ENCODE data around the gene C7. TPM values are rescaled to one million over a fixed set of nuclear protein-coding genes. Genes with fewer than 3 reads are reported as not detected.

C7 gene
- total RNA-seq, 2 donors from 2014 or later = 563 to 985 TPM

DNA sequence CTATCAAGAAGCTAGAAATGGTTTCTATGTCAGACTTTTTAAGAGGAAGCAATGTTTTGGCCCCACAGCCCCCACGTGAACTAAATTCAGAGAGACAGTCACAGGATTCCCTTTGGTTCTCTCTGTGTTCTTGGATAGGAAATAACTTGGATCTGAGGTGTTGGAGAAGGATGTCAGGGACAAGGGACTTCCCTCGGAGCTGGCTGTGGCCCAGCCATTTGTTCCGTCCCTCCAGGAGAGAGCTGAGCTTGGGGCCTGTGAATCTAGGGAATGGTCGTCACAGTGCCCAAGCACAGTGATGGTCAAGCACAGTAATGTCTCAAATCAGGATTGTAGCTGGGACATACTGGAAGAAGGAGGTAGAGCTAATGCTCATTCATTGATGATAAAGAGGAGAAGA lies 2.0 kb downstream of the C7 start:
- intact Hi-C loops (cut with DNase I) = no loop called here
- no peak for DNase-seq (ENCODE audit: low spot score)

DNA sequence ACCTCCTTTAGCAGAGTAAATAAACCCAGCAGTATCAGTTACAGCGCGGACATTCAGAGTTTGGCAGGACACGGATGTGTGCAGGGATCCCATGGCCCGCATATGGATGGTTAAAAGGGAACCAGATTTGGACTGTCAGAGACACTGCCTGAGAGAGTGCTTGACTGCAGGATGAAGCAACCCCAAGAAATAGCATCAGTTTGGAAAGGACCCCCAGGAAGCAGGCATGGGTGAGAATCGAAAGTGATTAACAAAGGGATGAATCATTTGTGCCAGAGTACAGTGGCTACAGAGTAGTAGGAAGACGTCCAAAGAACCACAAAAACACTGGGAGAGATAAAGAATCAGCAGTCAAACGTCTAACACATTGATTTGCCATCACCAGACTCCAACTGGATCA lies 5.5 kb downstream of the C7 start:
- intact Hi-C loops (cut with DNase I) = no loop called here
- DNase-seq (ENCODE audit: low spot score) = no peak

DNA sequence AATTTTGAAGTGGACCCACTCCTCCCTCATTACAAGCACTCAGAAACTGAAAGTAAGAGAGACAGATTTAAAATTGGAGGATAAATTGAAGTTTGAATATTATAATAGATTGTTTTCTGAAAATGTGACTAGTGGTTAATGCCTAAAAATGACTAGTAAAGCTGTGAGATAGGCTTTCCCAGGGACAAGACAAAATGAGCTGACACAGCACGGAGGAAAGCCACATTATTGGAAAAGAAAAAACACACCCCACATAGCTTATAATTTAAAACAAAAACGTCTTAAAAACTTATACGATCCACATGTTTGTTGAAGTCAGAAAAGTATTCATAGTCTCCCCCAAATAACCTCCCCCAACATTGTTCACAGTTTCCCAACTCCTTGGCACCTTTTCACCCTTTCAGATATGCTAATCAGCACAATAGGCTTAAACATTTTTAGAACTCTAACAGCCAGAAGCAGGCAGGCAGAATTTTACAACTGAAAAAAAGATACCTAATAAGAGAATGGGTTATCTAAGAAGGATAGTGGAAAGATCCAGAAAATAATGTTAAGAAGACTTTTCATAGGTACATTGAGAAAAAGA lies 6.1 kb downstream of the C7 start:
- DNase-seq (ENCODE audit: low spot score) = no peak

DNA sequence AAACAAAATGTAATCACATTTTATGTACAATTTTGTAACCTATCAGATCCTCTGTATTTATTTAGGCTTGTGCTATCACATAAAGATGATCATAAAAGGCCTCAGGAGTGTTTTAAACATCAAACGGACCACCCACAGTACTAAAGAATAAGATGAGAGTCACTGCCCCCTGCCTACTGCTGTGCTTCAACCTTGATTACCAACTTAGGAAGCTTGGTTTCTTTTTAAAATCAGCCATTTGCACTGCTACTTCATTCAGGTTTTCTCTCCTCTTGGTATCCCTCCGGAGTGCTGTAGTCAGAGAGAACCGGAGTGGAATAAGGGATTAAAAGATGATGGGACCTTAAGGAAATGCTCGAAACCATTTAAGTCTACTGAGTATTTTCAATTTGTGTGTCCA lies 6.9 kb downstream of the C7 start:
- intact Hi-C loops (cut with DNase I) = no loop called here
- no peak for DNase-seq (ENCODE audit: low spot score)

More for the DNA sequence above, 6.1 kb downstream of the C7 start:
- intact Hi-C loops (cut with DNase I) = no loop called here

DNA sequence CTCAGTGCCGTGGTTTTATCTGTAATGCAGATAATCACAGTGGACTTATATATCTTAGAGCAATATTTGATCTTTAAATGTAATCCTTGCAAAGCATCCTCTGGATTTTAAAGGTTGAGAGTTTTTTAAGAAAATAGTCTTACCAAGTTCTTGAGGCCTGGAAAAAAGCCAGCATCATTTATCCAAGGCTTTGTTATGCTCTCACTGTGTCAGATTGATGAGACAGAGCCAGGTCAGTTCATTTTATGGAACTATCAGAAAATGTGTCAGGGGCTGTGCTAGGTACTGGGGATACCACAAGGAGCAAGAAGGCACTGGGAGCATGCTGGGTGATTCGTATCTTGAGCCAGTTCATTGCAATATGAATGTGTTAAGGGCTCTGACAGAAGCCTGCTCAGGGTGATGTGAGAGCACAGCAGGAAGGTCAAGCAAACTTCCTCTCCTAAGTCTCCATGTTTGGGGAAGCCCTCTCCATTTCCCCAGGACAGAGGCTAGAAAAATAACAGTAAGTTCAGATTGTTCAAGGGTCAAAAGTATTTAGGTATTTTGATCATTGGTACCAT lies 19.7 kb downstream of the C7 start:
- intact Hi-C loops (cut with DNase I) = no loop called here
- DNase-seq (ENCODE audit: low spot score) = no peak

DNA sequence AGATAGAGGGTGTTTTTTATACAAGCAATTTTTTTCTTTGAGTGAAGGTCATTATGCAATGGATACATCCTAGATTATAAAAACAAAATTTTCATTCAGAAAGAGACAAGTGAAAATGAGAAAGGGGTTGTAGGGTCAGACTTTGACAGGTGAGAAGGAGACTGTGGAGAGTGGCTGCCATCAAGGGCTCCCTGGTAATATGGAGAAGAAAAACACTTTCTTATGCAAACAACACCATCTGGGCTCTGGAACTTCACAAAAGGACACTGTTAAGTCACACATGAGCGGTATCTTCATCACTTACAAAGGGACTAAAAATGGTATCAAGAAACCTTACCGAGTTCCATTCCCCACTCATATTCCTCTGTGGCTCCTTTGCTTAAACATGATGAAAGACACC lies 23.5 kb downstream of the C7 start:
- no peak for DNase-seq (ENCODE audit: low spot score)
- intact Hi-C loops (cut with DNase I) = no loop called here

DNA sequence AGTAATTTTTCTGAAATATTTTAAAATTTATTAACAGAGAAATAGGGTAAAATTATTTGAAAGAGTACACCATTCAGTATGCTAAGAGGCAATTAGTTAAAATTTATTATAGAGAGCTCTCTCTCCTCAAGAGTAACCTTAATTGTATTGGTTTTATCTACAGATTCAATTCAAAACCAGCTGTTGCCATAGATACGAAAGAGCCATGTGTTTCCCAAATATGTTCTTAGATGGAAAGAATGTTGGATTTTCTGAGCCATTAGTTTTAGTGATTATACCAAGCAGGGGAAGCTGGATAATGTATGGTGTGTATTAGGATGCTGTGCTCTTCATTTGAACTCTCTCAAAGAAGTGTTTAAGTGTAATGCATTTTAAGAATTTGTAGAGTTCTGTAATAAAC lies 27.8 kb downstream of the C7 start:
- DNase-seq (ENCODE audit: low spot score) = no peak
- intact Hi-C loops (cut with DNase I) = no loop called here

DNA sequence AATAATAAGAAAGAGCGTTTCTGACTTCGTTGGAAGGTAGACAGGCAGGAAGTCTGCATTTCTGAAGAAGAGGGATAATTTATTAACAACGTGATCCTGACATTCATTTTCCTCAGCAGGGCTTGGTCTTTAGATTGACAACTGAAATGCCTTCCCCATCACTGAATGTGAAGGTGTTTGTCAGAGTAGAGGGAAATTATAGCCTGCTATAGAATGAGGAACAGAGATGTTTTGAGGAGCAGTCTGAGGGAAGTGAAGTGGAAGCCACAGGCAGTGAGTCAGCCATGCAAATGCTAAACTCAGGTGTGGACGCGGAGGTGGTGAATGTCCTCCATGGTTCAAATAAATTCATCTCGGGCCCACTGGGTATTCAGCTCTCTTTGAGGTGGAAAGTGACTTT lies 30.5 kb downstream of the C7 start:
- intact Hi-C loops (cut with DNase I) = no loop called here
- no peak for DNase-seq (ENCODE audit: low spot score)

DNA sequence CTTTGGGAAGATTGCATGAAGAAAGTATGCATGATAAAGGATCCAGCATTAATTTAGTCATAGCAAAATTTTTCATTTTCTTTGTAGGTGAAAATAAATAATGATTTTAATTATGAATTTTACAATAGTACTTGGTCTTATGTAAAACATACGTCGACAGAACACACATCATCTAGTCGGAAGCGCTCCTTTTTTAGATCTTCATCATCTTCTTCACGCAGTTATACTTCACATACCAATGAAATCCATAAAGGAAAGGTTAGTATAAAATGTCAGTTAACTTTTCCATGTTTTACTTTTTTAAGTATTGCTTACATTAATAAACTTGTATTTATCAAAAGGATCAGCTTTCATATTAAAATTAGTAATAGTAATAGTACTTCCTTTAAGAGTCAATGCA lies 35.8 kb downstream of the C7 start:
- no peak for DNase-seq (ENCODE audit: low spot score)
- intact Hi-C loops (cut with DNase I) = no loop called here

DNA sequence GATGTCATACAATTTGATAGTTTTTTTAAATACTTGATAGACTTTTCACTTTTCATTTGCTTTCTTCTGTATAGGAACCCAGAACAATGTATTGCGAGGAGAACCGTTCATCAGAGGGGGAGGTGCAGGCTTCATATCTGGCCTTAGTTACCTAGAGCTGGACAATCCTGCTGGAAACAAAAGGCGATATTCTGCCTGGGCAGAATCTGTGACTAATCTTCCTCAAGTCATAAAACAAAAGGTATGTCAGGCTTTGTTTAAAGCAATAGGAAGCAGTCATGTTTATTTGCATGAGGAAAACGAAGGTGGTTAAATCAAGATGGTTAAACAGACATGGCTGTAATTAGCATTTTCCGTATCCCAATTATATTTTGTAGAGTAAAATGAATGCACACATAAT lies 46.0 kb downstream of the C7 start:
- intact Hi-C loops (cut with DNase I) = no loop called here
- DNase-seq (ENCODE audit: low spot score) = no peak

DNA sequence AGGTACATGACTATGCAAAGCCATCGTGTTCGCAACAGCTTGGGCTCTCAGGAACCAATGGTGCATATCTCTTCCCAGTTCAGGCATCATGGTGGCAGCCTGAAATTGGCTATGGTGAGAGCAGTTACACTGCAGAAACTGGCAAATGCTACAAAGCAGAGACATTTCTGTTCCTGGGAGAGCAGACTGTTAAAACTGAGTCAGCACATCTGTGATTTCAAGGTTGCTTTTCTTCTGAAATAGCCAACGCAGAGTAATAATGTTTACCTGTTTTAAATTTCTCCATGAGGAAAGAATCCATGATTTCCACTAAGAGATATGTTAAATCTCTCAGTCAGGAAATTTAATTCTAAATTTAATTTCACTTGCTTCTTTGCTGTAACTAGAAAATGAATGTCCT lies 47.8 kb downstream of the C7 start:
- no peak for DNase-seq (ENCODE audit: low spot score)
- intact Hi-C loops (cut with DNase I) = no loop called here

DNA sequence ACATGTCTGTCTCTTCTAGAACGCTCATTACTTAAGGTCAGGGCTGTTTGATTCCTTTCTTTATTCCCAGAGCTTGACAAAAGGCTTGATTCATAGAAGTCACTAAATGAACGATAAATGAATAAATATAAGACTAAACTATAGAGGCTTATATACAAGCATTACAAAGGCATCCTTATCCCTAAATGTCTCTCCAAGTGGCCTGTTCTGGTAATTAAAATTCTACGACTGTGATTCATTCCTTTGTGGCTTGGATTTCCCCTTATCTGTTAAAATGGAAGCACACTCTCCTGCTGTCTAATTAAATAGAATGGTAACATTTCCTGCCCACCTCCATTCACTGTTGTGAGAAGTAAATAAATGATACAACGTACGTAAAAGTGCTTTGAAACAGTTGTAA lies 49.5 kb downstream of the C7 start:
- intact Hi-C loops (cut with DNase I) = no loop called here
- no peak for DNase-seq (ENCODE audit: low spot score)

DNA sequence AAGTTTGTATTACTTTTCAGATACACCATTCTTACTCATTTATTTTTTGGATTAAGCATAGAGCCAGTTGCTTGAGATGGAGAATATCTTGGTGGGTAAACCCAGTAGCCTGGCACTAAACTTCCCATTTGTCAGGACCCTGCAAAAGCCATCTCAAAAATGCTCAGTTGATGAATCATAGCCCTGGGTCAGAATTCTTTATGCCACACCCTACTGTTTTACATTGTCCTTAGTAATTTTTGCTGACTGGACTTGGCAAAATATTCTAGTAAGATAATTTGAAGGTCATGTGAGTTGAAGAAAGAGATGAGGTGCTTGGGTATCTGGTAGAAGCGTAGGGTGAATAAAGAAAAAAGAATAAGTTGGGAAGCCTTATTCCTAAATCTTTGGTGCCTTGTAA lies 50.7 kb downstream of the C7 start:
- intact Hi-C loops (cut with DNase I) = no loop called here
- no peak for DNase-seq (ENCODE audit: low spot score)

DNA sequence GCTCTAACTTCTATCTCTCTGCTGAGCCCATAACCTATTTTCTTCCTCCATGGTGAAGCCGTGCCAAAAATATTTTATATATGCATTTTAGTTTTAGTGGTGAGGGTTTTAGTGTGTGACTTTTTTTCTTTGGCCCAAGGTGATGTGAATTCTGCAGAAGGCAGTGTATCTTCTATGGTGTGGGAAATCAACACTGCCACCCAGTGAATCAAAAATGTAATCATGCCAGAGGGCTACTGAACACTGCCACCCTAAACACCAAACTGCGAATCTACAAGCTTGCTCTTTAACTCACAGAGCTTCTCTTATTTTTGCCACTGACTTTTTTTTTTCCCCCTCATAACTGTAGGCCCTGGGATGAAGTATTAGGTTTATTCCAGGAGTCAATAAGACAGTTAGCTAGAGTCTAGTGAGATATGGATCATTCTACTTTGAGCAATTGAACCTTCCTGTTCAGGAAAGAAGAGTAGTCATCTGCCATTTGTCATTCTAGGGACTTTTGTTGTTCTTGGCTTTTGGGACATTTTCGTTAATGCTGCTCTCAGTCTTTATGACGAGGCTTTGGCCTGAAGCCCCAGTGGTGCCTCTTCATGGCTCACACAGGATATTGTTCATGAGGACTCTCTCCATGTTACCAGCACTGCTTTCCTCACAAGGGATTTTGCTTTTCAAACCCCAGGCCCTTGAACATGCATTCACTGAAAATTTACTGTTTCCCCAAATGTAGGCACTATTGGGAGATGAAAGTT lies 53.1 kb downstream of the C7 start:
- DNase-seq (ENCODE audit: low spot score) = no peak
- intact Hi-C loops (cut with DNase I) = no loop called here

DNA sequence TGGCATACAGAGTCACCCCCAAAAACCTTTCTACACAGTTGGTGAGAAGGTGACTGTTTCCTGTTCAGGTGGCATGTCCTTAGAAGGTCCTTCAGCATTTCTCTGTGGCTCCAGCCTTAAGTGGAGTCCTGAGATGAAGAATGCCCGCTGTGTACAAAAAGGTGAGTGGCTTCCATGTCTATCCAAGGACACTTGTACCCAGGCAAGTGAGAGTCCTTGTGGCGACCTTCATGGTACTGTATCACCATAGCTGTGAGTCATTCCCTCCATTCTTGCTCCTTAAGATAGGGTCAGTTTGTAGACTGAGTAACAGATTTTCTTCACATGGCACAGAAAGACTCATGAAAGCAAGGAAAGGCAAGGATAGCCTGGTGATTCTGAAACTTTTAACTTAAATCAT lies 63.1 kb downstream of the C7 start:
- DNase-seq (ENCODE audit: low spot score) = no peak
- intact Hi-C loops (cut with DNase I) = no loop called here

DNA sequence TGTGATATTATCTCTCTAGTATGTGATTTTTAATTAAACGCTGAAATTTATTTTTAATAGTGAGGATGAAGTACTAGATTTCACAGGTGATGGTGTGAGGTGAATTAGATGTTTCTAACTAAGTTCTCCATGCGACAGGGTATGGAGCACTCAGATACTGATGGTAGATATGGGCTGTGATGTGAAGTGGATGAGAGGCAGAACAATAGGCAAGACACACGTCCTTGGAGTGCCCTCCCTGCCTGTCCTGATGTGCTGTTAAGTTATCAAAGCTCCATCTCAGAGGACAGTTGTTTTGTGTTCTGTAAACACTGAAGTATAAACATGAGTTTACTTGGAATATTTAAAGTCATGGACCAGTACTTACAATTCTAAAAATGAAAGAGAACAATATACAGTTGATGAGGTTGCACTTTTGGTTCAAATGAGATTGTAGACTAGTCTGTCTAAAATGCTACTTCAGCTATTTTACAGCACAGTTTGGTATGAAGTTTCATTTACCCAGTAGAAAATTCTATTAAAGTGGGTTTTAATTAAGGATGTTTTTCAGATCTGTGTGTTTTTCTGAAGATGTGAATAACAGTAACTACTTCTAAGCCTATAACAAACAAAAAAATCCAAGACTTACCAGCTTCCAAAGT lies 64.2 kb downstream of the C7 start:
- no peak for DNase-seq (ENCODE audit: low spot score)
- intact Hi-C loops (cut with DNase I) = no loop called here

DNA sequence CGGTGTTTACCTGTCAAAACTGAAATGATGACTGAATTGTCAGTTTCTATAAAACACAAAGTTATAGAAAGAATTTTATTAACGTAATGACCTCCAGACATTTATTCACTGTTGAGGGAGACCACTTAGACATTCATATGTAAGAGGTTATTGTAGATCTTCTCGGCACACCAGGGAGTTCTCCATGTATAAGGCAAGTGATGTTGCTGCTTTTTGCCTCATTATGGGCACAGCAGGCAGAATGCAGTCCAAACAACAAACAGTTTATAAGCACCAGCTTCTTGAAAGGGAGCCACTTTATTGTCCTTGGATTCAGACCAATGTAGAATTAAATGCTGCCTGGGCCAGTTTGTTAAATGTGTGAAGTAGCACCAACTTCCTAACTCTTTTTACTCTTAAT lies 66.7 kb downstream of the C7 start:
- DNase-seq (ENCODE audit: low spot score) = no peak
- intact Hi-C loops (cut with DNase I) = no loop called here

DNA sequence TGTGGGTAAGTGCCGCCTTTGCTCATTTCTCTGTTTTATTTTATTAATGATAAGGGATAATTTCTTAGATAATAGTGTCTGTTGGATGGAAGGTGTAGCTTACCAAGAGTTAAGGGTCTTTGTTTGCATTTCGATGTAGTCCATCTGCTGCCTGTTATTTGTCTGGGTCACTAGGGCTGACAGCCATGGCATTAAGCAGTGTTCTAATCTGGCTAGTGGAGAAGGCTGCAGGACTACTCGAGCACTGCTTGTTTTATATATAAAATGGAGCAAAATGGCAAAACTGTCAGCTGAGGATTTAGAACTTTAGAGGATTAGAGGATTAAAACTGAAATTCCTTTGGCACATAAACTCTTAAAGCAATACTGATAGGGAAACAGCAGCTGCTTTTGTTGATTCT lies 67.5 kb downstream of the C7 start:
- DNase-seq (ENCODE audit: low spot score) = no peak
- intact Hi-C loops (cut with DNase I) = no loop called here

DNA sequence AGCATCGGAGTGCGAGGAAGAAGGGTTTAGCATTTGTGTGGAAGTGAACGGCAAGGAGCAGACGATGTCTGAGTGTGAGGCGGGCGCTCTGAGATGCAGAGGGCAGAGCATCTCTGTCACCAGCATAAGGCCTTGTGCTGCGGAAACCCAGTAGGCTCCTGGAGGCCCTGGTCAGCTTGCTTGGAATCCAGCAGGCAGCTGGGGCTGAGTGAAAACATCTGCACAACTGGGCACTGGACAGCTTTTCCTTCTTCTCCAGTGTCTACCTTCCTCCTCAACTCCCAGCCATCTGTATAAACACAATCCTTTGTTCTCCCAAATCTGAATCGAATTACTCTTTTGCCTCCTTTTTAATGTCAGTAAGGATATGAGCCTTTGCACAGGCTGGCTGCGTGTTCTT lies 72.1 kb downstream of the C7 start:
- intact Hi-C loops (cut with DNase I) = no loop called here
- no peak for DNase-seq (ENCODE audit: low spot score)

DNA sequence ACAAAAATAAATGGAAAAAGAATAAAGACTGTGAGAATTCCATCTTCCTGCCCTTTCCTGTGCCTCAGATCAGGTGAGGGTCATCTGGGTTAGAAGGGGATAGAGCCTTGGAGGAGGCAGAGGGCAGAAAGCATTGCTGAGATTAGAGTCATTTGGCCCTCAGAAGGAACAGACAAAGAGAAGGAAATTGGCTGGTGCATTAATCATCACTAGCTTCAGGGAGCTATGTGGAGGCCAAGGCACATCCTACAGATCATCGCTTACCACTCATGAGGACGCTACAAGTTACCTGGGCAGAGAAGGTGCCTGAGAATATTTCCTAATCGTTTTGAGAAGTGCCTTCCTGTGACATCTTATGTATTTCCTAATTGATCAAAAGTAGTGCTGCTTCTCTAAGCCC lies 74.5 kb downstream of the C7 start:
- intact Hi-C loops (cut with DNase I) = no loop called here
- DNase-seq (ENCODE audit: low spot score) = no peak

DNA sequence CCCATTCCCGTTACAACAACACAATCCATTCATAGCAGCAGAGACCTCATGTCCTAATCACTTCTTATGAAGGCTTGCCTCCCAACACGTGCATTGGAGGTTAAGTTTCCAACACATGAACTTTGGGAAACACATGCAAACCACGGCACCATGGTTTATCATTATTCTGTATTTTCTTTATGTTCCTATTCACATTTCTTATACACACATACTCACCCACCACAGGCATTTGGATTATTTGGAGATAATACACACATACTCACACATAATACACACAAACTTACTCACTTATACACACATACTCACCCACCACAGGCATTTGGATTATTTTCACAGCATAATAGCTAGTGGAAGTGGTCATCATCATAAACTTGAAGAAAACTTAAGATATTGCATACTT lies 75.6 kb downstream of the C7 start:
- no peak for DNase-seq (ENCODE audit: low spot score)
- intact Hi-C loops (cut with DNase I) = no loop called here
